Measurements from ENCODE around the gene TNRC6A. TPM values are rescaled to one million over a fixed set of nuclear protein-coding genes. Genes with fewer than 3 reads are reported as not detected.
A peak's percentile ranks its signal among the peaks of the same experiment; 100 is the strongest.

The TNRC6A gene
- total and polyA plus RNA-seq, 2 experiments from 2014 or later = 12.5 to 13.1 TPM

DNA sequence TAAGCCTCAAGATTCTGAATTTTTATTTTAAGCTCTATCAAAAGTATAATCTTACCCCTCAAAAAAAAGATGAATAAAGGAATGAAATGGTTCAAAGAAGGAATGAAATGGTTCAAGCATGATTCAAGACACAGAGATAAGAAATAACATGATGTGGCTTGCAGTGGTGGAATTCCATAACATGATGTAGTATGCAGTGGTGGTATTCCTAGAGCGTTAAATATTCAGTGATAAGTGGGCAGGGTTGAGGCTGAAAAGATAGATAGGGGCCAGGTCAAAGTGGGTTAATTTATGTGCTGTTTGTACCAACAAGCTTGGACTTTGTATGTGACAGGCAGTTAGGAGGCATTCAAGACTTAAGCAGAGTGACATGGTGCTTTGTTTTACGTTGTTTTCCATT, 29.6 kb downstream of the TNRC6A start:
- 98 to 99% methylated on average over 2 of the region's 2 CpGs for WGBS, 2 experiments (ENCODE audit: low coverage in 1 of 2, low lambda C conversion rate in 2 of 2, missing lambda C conversion rate in 2 of 2)
- H3F3A ChIP-seq (ENCODE audit: insufficient read depth) = no peaks in the 10 kb centered on the region; the same call in 1 of the 2 replicates
- in situ Hi-C loops (cut with MboI) = no loop called here
- H3K9me2 ChIP-seq (ENCODE audit: insufficient read depth) = no peaks in the 10 kb centered on the region
- H3K27ac ChIP-seq = no peak overlapping the region
- no peak overlapping the region for H3K4me3 ChIP-seq
- H3K36me3 ChIP-seq (ENCODE audit: low read depth) = peaks cover 22% of the 10 kb centered on the region; the same call in 1 of the 2 replicates
- no peaks in the 10 kb centered on the region for H4K20me1 ChIP-seq (ENCODE audit: insufficient read depth)
- H3K79me2 ChIP-seq (ENCODE audit: insufficient read depth) = peaks cover 99% of the 10 kb centered on the region
- no peaks in the 10 kb centered on the region for H3K27me3 ChIP-seq (replicated peaks; ENCODE audit: insufficient read depth)
- H3K9ac ChIP-seq = no peak overlapping the region
- no peak for DNase-seq
- no peak overlapping the region for H2AFZ ChIP-seq
- no peaks in the 10 kb centered on the region for H3K9me3 ChIP-seq (ENCODE audit: low read depth)
- no peak for TF ChIP-seq EZH2phosphoT487 (IDR thresholded peaks at IDR 0.05; ENCODE audit: insufficient read depth, low read depth)
- no peak for TF ChIP-seq EZH2 (IDR thresholded peaks at IDR 0.05; ENCODE audit: insufficient read depth, poor library complexity, severe bottlenecking)
- H3K4me1 ChIP-seq (ENCODE audit: insufficient read depth) = peaks cover 17% of the 10 kb centered on the region; the same call in 1 of the 2 replicates
- no peak overlapping the region for H3K4me2 ChIP-seq (ENCODE audit: unreplicated experiment)

GRCh38 chr16:24761526-24761925, 32.1 kb downstream of the TNRC6A start:
- H4K20me1 ChIP-seq (ENCODE audit: insufficient read depth) = no peaks in the 10 kb centered on the region
- 0 out of 2 replicates have a peak overlapping the region, but pooled peaks have one; percentile 21 for H3K27ac ChIP-seq
- H3K9me3 ChIP-seq (ENCODE audit: low read depth) = no peaks in the 10 kb centered on the region
- peaks cover 24% of the 10 kb centered on the region; the same call in 1 of the 2 replicates for H3K36me3 ChIP-seq (ENCODE audit: low read depth)
- H2AFZ ChIP-seq = no peak overlapping the region
- no peak overlapping the region for H3K4me3 ChIP-seq
- WGBS, 2 experiments (ENCODE audit: low coverage in 1 of 2, low lambda C conversion rate in 2 of 2, missing lambda C conversion rate in 2 of 2) = 76 to 80% methylated on average over 4 to 6 of the region's 6 CpGs
- H3F3A ChIP-seq (ENCODE audit: insufficient read depth) = no peaks in the 10 kb centered on the region; the same call in 1 of the 2 replicates
- H3K79me2 ChIP-seq (ENCODE audit: insufficient read depth) = peaks cover 99% of the 10 kb centered on the region
- peaks cover 17% of the 10 kb centered on the region; the same call in 1 of the 2 replicates for H3K4me1 ChIP-seq (ENCODE audit: insufficient read depth)
- DNase-seq = peak; percentile 34
- H3K9me2 ChIP-seq (ENCODE audit: insufficient read depth) = no peaks in the 10 kb centered on the region
- H3K9ac ChIP-seq = no peak overlapping the region
- in situ Hi-C loops (cut with MboI) = no loop called here
- H3K4me2 ChIP-seq (ENCODE audit: unreplicated experiment) = no peak overlapping the region
- TF ChIP-seq EZH2 (IDR thresholded peaks at IDR 0.05; ENCODE audit: insufficient read depth, poor library complexity, severe bottlenecking) (no peak), EZH2phosphoT487 (IDR thresholded peaks at IDR 0.05; ENCODE audit: insufficient read depth, low read depth) (no peak)
- no peaks in the 10 kb centered on the region for H3K27me3 ChIP-seq (replicated peaks; ENCODE audit: insufficient read depth)

DNA sequence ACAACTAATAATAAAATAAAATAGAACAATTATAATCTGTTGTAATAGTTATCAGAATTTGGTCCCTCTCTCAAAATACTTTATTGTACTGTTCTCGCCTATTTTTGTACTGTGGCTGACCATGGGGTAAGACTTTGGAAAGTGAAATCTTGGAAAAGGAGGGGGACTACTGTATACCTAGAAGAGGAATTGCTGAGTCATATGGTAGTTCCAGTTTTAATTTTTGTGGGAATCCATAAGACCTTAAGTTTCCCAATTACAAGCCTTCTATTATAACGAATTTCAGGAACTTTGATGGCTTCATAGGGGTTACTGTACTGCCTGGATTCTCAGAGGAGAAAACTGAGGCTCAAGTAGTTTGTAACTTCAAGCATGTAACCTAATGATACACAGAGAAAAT, 35.5 kb downstream of the TNRC6A start:
- no peaks in the 10 kb centered on the region for H3K27me3 ChIP-seq (replicated peaks; ENCODE audit: insufficient read depth)
- H3K27ac ChIP-seq = no peak overlapping the region
- WGBS, 2 experiments (ENCODE audit: low coverage in 1 of 2, low lambda C conversion rate in 2 of 2, missing lambda C conversion rate in 2 of 2) = 96 to 100% methylated on average over 2 of the region's 2 CpGs
- peaks cover 10% of the 10 kb centered on the region for H3F3A ChIP-seq (ENCODE audit: insufficient read depth)
- no peak overlapping the region for H2AFZ ChIP-seq
- peaks cover 24% of the 10 kb centered on the region for H3K4me1 ChIP-seq (ENCODE audit: insufficient read depth)
- no peak for TF ChIP-seq EZH2phosphoT487 (IDR thresholded peaks at IDR 0.05; ENCODE audit: insufficient read depth, low read depth)
- H3K4me3 ChIP-seq = no peak overlapping the region
- H3K36me3 ChIP-seq (ENCODE audit: low read depth) = peaks cover 30% of the 10 kb centered on the region
- no peak overlapping the region for H3K9ac ChIP-seq
- no peaks in the 10 kb centered on the region for H3K9me2 ChIP-seq (ENCODE audit: insufficient read depth)
- H3K9me3 ChIP-seq (ENCODE audit: low read depth) = no peaks in the 10 kb centered on the region
- in situ Hi-C loops (cut with MboI) = no loop called here
- H3K4me2 ChIP-seq (ENCODE audit: unreplicated experiment) = no peak overlapping the region
- DNase-seq = no peak
- H3K79me2 ChIP-seq (ENCODE audit: insufficient read depth) = peaks cover 98% of the 10 kb centered on the region
- no peaks in the 10 kb centered on the region for H4K20me1 ChIP-seq (ENCODE audit: insufficient read depth)

DNA sequence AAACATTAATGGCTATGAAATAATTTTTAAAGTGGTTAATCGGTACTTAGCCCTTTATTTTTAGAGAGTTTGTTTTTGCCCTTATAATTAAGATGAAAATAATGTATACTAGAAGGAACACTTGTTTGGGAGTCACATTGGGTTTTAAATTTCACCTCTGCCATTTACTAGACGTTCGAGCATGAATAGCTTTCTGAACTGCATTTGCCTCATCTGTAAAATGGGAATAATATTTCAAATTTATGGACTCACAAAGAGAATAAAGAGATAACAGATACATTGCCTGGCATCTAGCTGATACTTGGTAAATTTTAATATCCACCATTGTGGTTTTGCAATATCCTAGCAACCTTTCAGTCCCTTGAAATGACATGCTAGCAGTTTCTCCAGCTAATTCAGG, 36.6 kb downstream of the TNRC6A start:
- Histone ChIP-seq H3K36me3 (ENCODE audit: low read depth) (peaks cover 30% of the 10 kb centered on the region), H3K4me2 (ENCODE audit: unreplicated experiment) (no peak overlapping the region), H3K79me2 (ENCODE audit: insufficient read depth) (peaks cover 96% of the 10 kb centered on the region), H3K9me3 (ENCODE audit: low read depth) (no peaks in the 10 kb centered on the region), H3K4me1 (ENCODE audit: insufficient read depth) (peaks cover 32% of the 10 kb centered on the region), H4K20me1 (ENCODE audit: insufficient read depth) (no peaks in the 10 kb centered on the region), H3K4me3 (no peak overlapping the region), H3K9ac (no peak overlapping the region), H3K27ac (no peak overlapping the region), H3K9me2 (ENCODE audit: insufficient read depth) (no peaks in the 10 kb centered on the region), H3K27me3 (replicated peaks; ENCODE audit: insufficient read depth) (no peaks in the 10 kb centered on the region), H3F3A (ENCODE audit: insufficient read depth) (peaks cover 20% of the 10 kb centered on the region), H2AFZ (no peak overlapping the region)
- no peak for DNase-seq
- 96 to 99% methylated on average over 3 of the region's 3 CpGs for WGBS, 2 experiments (ENCODE audit: low coverage in 1 of 2, low lambda C conversion rate in 2 of 2, missing lambda C conversion rate in 2 of 2)
- in situ Hi-C loops (cut with MboI) = no loop called here
- no peak for TF ChIP-seq EZH2 (IDR thresholded peaks at IDR 0.05; ENCODE audit: insufficient read depth, poor library complexity, severe bottlenecking)
- TF ChIP-seq EZH2phosphoT487 (IDR thresholded peaks at IDR 0.05; ENCODE audit: insufficient read depth, low read depth) = no peak

DNA sequence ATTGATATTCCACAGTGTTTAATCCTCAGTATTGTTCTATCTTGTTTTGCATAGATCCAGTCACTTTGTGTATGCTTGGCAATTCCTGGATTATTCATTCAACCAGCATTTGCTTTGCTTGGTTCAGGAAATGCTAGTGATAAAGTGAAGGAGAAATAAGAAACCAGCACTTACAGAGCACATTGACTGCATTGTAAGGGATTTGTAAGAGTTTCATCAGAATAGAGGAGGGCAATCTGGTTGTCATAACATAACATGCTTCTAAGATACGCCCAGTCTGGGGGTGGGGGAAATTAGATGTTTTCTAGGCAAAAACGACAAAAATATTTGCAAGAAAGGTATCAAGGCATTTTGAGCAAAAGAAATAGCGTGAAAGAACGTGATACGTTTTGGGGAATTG, 40.4 kb downstream of the TNRC6A start:
- TF ChIP-seq EZH2 (IDR thresholded peaks at IDR 0.05; ENCODE audit: insufficient read depth, poor library complexity, severe bottlenecking) (no peak), EZH2phosphoT487 (IDR thresholded peaks at IDR 0.05; ENCODE audit: insufficient read depth, low read depth) (no peak)
- Histone ChIP-seq H3K79me2 (ENCODE audit: insufficient read depth) (peaks cover 97% of the 10 kb centered on the region), H2AFZ (no peak overlapping the region), H3F3A (ENCODE audit: insufficient read depth) (peaks cover 27% of the 10 kb centered on the region), H3K4me1 (ENCODE audit: insufficient read depth) (peaks cover 20% of the 10 kb centered on the region), H3K9me2 (ENCODE audit: insufficient read depth) (no peaks in the 10 kb centered on the region), H3K9ac (peak overlapping the region; percentile 61), H3K9me3 (ENCODE audit: low read depth) (no peaks in the 10 kb centered on the region), H3K4me2 (ENCODE audit: unreplicated experiment) (peak overlapping the region; percentile 40), H3K27me3 (replicated peaks; ENCODE audit: insufficient read depth) (no peaks in the 10 kb centered on the region), H3K27ac (peak overlapping the region; percentile 79), H3K36me3 (ENCODE audit: low read depth) (peaks cover 19% of the 10 kb centered on the region), H3K4me3 (no peak overlapping the region), H4K20me1 (ENCODE audit: insufficient read depth) (no peaks in the 10 kb centered on the region; the same call in 1 of the 2 replicates)
- 85% methylated on average over 5 of the region's 5 CpGs for WGBS, 2 experiments (ENCODE audit: low coverage in 1 of 2, low lambda C conversion rate in 2 of 2, missing lambda C conversion rate in 2 of 2)
- in situ Hi-C loops (cut with MboI) = no loop called here
- peak; percentile 70 for DNase-seq
